SK-N-SH treated with all-trans-retinoic acid at 6 μM for 48 hours (cell line): ENCODE data around the gene TNS1.

Source experiments
- ATAC-seq: fragments of 200-7000 bp; cut with Tn5 transposase; 3 replicates; pipeline ENCODE4 v1.9.1; 2020; ENCODE audit warnings: mild to moderate bottlenecking, moderate library complexity
- ARNTL ChIP-seq: fragments of 450-650 bp; formaldehyde crosslinking; IDR thresholded peaks from 2 replicates; pipeline ENCODE4 v1.5.0; 2020; ENCODE audit warnings: low read depth, mild to moderate bottlenecking, moderate library complexity, borderline replicate concordance
- BACH2 ChIP-seq: fragments of 250-450 bp; sonication (Bioruptor Pico); IDR thresholded peaks from 2 replicates; pipeline ENCODE4 v1.9.0; 2021; ENCODE audit warnings: mild to moderate bottlenecking, borderline replicate concordance
- CREB5 ChIP-seq: fragments of 250-450 bp; sonication (Bioruptor Pico); IDR thresholded peaks from 2 replicates; pipeline ENCODE4 v1.5.1; 2020; ENCODE audit warnings: low read depth, mild to moderate bottlenecking, moderate library complexity
- CSDC2 ChIP-seq: fragments of 250-450 bp; sonication (Bioruptor Pico); IDR thresholded peaks from 2 replicates; pipeline ENCODE4 v1.5.0; 2020; ENCODE audit warnings: mild to moderate bottlenecking, moderate library complexity
- CSRNP3 ChIP-seq: fragments of 250-450 bp; sonication (Bioruptor Pico); IDR thresholded peaks from 2 replicates; pipeline ENCODE4 v1.5.1; 2021; ENCODE audit warnings: mild to moderate bottlenecking, moderate library complexity
- ESRRG ChIP-seq: fragments of 250-450 bp; sonication (Bioruptor Pico); IDR thresholded peaks from 2 replicates; pipeline ENCODE4 v1.6.1; 2021; ENCODE audit warnings: mild to moderate bottlenecking
- ISL1 ChIP-seq: fragments of 250-450 bp; sonication (Bioruptor Pico); IDR thresholded peaks from 2 replicates; pipeline ENCODE4 v2.1.2; 2022; ENCODE audit warnings: mild to moderate bottlenecking, moderate library complexity
- OSR1 ChIP-seq: fragments of 250-450 bp; sonication (Bioruptor Pico); IDR thresholded peaks from 2 replicates; pipeline ENCODE4 v1.8.0; 2022; ENCODE audit warnings: moderate library complexity, mild to moderate bottlenecking, inconsistent platforms
- POU6F1 ChIP-seq: fragments of 250-450 bp; sonication (Bioruptor Pico); IDR thresholded peaks from 2 replicates; pipeline ENCODE4 v1.8.0; 2021; ENCODE audit warnings: low read depth, mild to moderate bottlenecking, moderate library complexity, borderline replicate concordance
- PPARA ChIP-seq: fragments of 250-450 bp; sonication (Bioruptor Pico); IDR thresholded peaks from 2 replicates; pipeline ENCODE4 v1.5.0; 2020; ENCODE audit warnings: mild to moderate bottlenecking, borderline replicate concordance
- SNAI2 ChIP-seq: fragments of 250-450 bp; sonication (Bioruptor Pico); IDR thresholded peaks from 2 replicates; pipeline ENCODE4 v1.5.0; 2020; ENCODE audit warnings: mild to moderate bottlenecking, moderate library complexity
- TOX ChIP-seq: fragments of 250-450 bp; sonication (Bioruptor Pico); IDR thresholded peaks from 2 replicates; pipeline ENCODE4 v1.8.0; 2021; ENCODE audit warnings: mild to moderate bottlenecking, moderate library complexity, borderline replicate concordance
- TSHZ2 ChIP-seq: fragments of 250-450 bp; sonication (Bioruptor Pico); IDR thresholded peaks from 2 replicates; pipeline ENCODE4 v1.5.0; 2020; ENCODE audit warnings: mild to moderate bottlenecking, moderate library complexity
- ZC3H10 ChIP-seq: fragments of 250-450 bp; sonication (Bioruptor Pico); IDR thresholded peaks from 2 replicates; pipeline ENCODE4 v1.5.1; 2021; ENCODE audit warnings: mild to moderate bottlenecking, moderate library complexity
- ZFP3 ChIP-seq: fragments of 250-450 bp; sonication (Bioruptor Pico); IDR thresholded peaks from 2 replicates; pipeline ENCODE4 v1.5.0; 2020; ENCODE audit warnings: mild to moderate bottlenecking, moderate library complexity
- ZFP30 ChIP-seq: fragments of 450-650 bp; formaldehyde crosslinking; IDR thresholded peaks from 2 replicates; pipeline ENCODE4 v1.5.0; 2022; ENCODE audit warnings: mild to moderate bottlenecking, moderate library complexity
- ZNF565 ChIP-seq: fragments of 450-650 bp; formaldehyde crosslinking; conservative IDR thresholded peaks from 2 replicates; pipeline ENCODE4 v1.5.0; 2020; ENCODE audit warnings: low read depth, mild to moderate bottlenecking, moderate library complexity

Gene TNS1

GRCh38 chr2:217956586-217957457, 46.0 kb downstream of the TNS1 start:
- TF ChIP-seq ISL1 (no peak), TSHZ2 (CRISPR knock-in tag) (no peak), ZFP3 (CRISPR knock-in tag) (no peak), POU6F1 (CRISPR knock-in tag) (no peak), CSRNP3 (CRISPR knock-in tag) (no peak), ARNTL (CRISPR knock-in tag) (no peak), SNAI2 (no peak), CREB5 (CRISPR knock-in tag) (no peak), BACH2 (no peak), CSDC2 (CRISPR knock-in tag) (no peak), ZFP30 (CRISPR knock-in tag) (no peak), ESRRG (no peak), ZC3H10 (no peak), PPARA (CRISPR knock-in tag) (no peak)
- no peak for ATAC-seq

GRCh38 chr2:217955881-217956493, 46.8 kb downstream of the TNS1 start:
- no peak for ATAC-seq
- TF ChIP-seq PPARA (CRISPR knock-in tag) (no peak), TOX (no peak), POU6F1 (CRISPR knock-in tag) (no peak), ZFP3 (CRISPR knock-in tag) (no peak), ZNF565 (no peak), ARNTL (CRISPR knock-in tag) (no peak), OSR1 (no peak), CREB5 (CRISPR knock-in tag) (no peak)
